Muscle of leg (tissue), 11 donors: ENCODE results near the gene PRKD2. TPM values are rescaled to one million over a fixed set of nuclear protein-coding genes. Genes with fewer than 3 reads are reported as not detected.
"Not testable (repeated sequence)": the region's sequence is repeated elsewhere in the genome, so short reads cannot be mapped to it uniquely, and the experiment has no call there.

Experiments
- DNase-seq: peaks from one replicate; pipeline ENCODE4 v3.0.0; 2013
- H3K27ac ChIP-seq: one replicate; pipeline ENCODE4 v1.5.1; 2013; ENCODE audit warnings: mild to moderate bottlenecking, low read length, control low read depth
- H3K27me3 ChIP-seq: one replicate; pipeline ENCODE4 v1.6.1; 2013; ENCODE audit warnings: low read length; ENCODE audit not compliant: control insufficient read depth, insufficient read depth
- H3K36me3 ChIP-seq: one replicate; pipeline ENCODE4 v1.6.1; 2013; ENCODE audit warnings: low read length; ENCODE audit not compliant: control insufficient read depth, insufficient read depth
- H3K4me1 ChIP-seq: one replicate; pipeline ENCODE4 v1.6.1; 2013; ENCODE audit warnings: low read length; ENCODE audit not compliant: control insufficient read depth, insufficient read depth
- H3K4me3 ChIP-seq: one replicate; pipeline ENCODE4 v1.5.1; 2013; ENCODE audit warnings: low read length, control low read depth
- H3K9me3 ChIP-seq: replicated peaks from 2 replicates; pipeline ENCODE4 v1.6.1; 2013; ENCODE audit warnings: low read depth, low read length; ENCODE audit not compliant: control insufficient read depth
- WGBS: methylation state at CpG from one replicate; pipeline ENCODE4 v1.1.5; 2013; ENCODE audit warnings: missing lambda C conversion rate; ENCODE audit not compliant: insufficient coverage; 5-methylcytosine and 5-hydroxymethylcytosine counted together
- polyA plus RNA-seq, 8 donors: library from polyadenylated mRNA; unstranded; fragments of 120-200 nt; gene quantifications; one replicate each; pipeline versions ENCODE4 v1.2.1 to v1.2.3, GENCODE V29; 2013; ENCODE audit warnings: inconsistent platforms in 1 of 8, low replicate concordance in 1 of 8; ENCODE audit not compliant: insufficient read length in 8 of 8, insufficient read depth in 1 of 8
- total RNA-seq: library from RNA; stranded (reverse); fragments of 120-200 nt; gene quantifications from one replicate; pipeline ENCODE4 v1.2.4, GENCODE V29; 2013

The PRKD2 gene
- total and polyA plus RNA-seq, 9 donors = 12.1 to 29.8 (median 23.9) TPM

- not testable (repeated sequence) for DNase-seq, H3K27me3 ChIP-seq, H3K4me3 ChIP-seq, H3K9me3 ChIP-seq
- Histone ChIP-seq H3K27ac (peak overlapping the region; percentile 94), H3K36me3 (peaks cover 30% of the 10 kb centered on the region), H3K4me1 (peaks cover 22% of the 10 kb centered on the region)
- 80% methylated on average over 1 of the region's 6 CpGs for WGBS
These were observed 4.1 kb downstream of the PRKD2 start for GRCh38 chr19:46712768-46713338.

GRCh38 chr19:46710687-46711086 is 6.2 kb downstream of the PRKD2 start:
- Histone ChIP-seq H3K27me3 (no peaks in the 10 kb centered on the region), H3K4me1 (peaks cover 13% of the 10 kb centered on the region), H3K4me3 (no peak overlapping the region), H3K36me3 (peaks cover 42% of the 10 kb centered on the region), H3K27ac (no peak overlapping the region), H3K9me3 (no peaks in the 10 kb centered on the region)
- WGBS = 88% methylated on average over 20 of the region's 25 CpGs
- DNase-seq = no peak

GRCh38 chr19:46704379-46705076 is 12.4 kb downstream of the PRKD2 start:
- Histone ChIP-seq H3K27ac (no peak overlapping the region), H3K36me3 (peaks cover 64% of the 10 kb centered on the region), H3K27me3 (no peaks in the 10 kb centered on the region), H3K4me3 (no peak overlapping the region), H3K4me1 (no peaks in the 10 kb centered on the region), H3K9me3 (no peaks in the 10 kb centered on the region)
- DNase-seq = peak; percentile 53
- 30% methylated on average over 15 of the region's 21 CpGs for WGBS

GRCh38 chr19:46700704-46701103 is 16.2 kb downstream of the PRKD2 start:
- H3K4me3 ChIP-seq = no peak overlapping the region
- WGBS = 93% methylated on average over 8 of the region's 13 CpGs
- H3K36me3 ChIP-seq = peaks cover 64% of the 10 kb centered on the region
- peaks cover 5% of the 10 kb centered on the region for H3K4me1 ChIP-seq
- no peak overlapping the region for H3K27ac ChIP-seq
- H3K9me3 ChIP-seq = no peaks in the 10 kb centered on the region
- H3K27me3 ChIP-seq = no peaks in the 10 kb centered on the region
- no peak for DNase-seq

- 93% methylated on average over 11 of the region's 11 CpGs for whole genome bisulfite sequencing
- Histone ChIP-seq H3K36me3 (peaks cover 68% of the 10 kb centered on the region), H3K4me3 (no peak overlapping the region), H3K4me1 (peaks cover 5% of the 10 kb centered on the region), H3K9me3 (no peaks in the 10 kb centered on the region), H3K27ac (no peak overlapping the region), H3K27me3 (no peaks in the 10 kb centered on the region)
- DNase-seq = no peak
These were observed 18.3 kb downstream of the PRKD2 start for GRCh38 chr19:46698395-46699321.

- WGBS = 30% methylated on average over 26 of the region's 39 CpGs
- Histone ChIP-seq H3K9me3 (no peaks in the 10 kb centered on the region), H3K36me3 (peaks cover 77% of the 10 kb centered on the region), H3K27me3 (no peaks in the 10 kb centered on the region), H3K4me3 (peak overlapping the region; percentile 19), H3K27ac (no peak overlapping the region), H3K4me1 (peaks cover 5% of the 10 kb centered on the region)
- DNase-seq = peak; percentile 84
These were observed 19.5 kb downstream of the PRKD2 start for GRCh38 chr19:46697204-46697960.

- Histone ChIP-seq H3K27ac (no peak overlapping the region), H3K36me3 (peaks cover 82% of the 10 kb centered on the region)
- WGBS = 73% methylated on average over 9 of the region's 9 CpGs
These were observed 20.1 kb downstream of the PRKD2 start for GRCh38 chr19:46696866-46697203.

GRCh38 chr19:46696052-46696451 is 20.9 kb downstream of the PRKD2 start:
- DNase-seq = no peak
- Histone ChIP-seq H3K36me3 (peaks cover 83% of the 10 kb centered on the region), H3K9me3 (no peaks in the 10 kb centered on the region), H3K4me3 (no peak overlapping the region), H3K27me3 (no peaks in the 10 kb centered on the region), H3K27ac (no peak overlapping the region), H3K4me1 (peaks cover 5% of the 10 kb centered on the region)
- WGBS = 84% methylated on average over 8 of the region's 10 CpGs

More at GRCh38 chr19:46696866-46697203, 20.1 kb downstream of the PRKD2 start:
- Histone ChIP-seq H3K9me3 (no peaks in the 10 kb centered on the region), H3K27me3 (no peaks in the 10 kb centered on the region), H3K4me3 (no peak overlapping the region), H3K4me1 (peaks cover 5% of the 10 kb centered on the region)
- DNase-seq = no peak

GRCh38 chr19:46693760-46694159 is 23.2 kb downstream of the PRKD2 start:
- Histone ChIP-seq H3K9me3 (no peaks in the 10 kb centered on the region), H3K4me1 (peaks cover 5% of the 10 kb centered on the region), H3K27me3 (no peaks in the 10 kb centered on the region), H3K27ac (no peak overlapping the region), H3K36me3 (peaks cover 81% of the 10 kb centered on the region), H3K4me3 (no peak overlapping the region)
- 93% methylated on average over 22 of the region's 22 CpGs for WGBS
- no peak for DNase-seq
